GM12801 (cell line): Measurements from ENCODE around the gene HAPLN2.

ENCODE experiments used
- TF ChIP-seq, protein P1 (sequence below): IDR thresholded peaks from one replicate; pipeline ENCODE4 v1.5.1; 2011; ENCODE audit warnings: control low read depth; ENCODE audit not compliant: insufficient read length; ENCODE audit errors: extremely low read depth

The HAPLN2 gene

DNA sequence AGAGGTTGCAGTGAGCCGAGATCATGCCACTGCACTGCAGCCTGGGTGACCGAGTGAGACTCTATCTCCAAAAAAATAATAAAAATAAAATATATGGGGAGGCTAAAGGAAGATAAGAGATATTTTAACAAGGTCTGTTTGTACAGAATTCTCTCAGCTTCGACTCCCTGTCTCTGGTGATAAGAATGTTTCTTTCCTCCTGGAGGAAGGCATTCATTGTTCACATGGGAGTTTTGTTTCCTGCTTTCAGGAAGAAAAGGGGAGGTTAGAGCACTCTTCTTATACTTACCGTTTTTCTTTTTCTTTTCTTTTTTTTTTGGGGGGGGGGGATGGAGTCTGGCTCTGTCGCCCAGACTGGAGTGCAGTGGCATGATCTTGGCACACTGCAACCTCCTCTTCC, 29.7 kb upstream of the HAPLN2 start:
- TF ChIP-seq, protein P1, sequence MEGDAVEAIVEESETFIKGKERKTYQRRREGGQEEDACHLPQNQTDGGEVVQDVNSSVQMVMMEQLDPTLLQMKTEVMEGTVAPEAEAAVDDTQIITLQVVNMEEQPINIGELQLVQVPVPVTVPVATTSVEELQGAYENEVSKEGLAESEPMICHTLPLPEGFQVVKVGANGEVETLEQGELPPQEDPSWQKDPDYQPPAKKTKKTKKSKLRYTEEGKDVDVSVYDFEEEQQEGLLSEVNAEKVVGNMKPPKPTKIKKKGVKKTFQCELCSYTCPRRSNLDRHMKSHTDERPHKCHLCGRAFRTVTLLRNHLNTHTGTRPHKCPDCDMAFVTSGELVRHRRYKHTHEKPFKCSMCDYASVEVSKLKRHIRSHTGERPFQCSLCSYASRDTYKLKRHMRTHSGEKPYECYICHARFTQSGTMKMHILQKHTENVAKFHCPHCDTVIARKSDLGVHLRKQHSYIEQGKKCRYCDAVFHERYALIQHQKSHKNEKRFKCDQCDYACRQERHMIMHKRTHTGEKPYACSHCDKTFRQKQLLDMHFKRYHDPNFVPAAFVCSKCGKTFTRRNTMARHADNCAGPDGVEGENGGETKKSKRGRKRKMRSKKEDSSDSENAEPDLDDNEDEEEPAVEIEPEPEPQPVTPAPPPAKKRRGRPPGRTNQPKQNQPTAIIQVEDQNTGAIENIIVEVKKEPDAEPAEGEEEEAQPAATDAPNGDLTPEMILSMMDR = no peak

DNA sequence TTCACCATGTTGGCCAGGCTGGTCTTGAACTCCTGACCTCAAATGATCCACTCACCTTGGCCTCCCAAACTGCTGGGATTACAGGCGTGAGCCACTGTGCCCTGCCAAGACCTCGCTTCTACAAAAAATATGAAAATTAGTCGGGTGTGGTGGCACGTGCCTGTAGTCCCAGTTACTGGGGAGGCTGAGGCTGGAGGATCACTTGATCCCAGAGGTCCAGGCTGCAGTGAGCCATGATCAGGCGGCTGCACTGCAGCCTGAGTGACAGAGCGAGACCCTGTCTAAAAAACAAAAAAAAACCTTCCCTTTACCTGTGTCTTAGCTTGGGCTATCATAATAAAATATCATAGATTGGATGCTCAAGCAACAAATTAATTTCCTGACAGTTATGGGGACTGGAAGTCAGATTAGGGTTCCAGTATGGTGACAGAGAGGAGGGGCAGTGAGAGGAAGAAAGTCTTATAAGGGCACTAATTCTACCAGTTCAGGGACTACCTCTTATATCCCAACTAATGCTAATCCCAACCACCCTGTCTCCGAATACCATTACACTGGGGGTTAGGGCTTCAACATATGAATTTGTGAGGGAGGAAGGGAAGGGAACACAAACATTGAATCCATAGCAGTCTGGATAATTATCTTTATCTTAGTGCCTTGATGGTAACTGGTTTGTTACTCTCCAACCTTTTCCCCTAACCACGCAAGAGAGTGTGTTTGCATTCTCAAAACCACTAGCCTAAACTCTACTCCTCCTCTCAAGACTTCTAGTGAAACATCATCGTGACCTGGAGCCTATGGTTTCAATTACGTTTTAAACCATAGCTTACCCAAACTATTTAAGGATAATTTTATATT, 28.7 kb upstream of the HAPLN2 start:
- TF ChIP-seq, protein P1 = no peak

DNA sequence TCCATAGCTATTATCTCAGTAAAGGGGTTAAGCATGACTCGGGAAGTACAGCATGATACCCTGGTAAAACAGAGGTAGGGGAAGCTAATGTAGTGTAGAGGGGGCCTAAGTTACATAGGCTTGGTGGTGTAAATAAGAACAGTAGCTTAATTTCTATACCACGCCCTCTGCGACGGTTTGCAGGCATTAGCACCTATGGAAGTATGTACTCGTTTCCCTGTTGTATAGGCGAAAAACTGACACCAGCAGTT, 28.1 kb upstream of the HAPLN2 start:
- TF ChIP-seq, protein P1 = no peak

DNA sequence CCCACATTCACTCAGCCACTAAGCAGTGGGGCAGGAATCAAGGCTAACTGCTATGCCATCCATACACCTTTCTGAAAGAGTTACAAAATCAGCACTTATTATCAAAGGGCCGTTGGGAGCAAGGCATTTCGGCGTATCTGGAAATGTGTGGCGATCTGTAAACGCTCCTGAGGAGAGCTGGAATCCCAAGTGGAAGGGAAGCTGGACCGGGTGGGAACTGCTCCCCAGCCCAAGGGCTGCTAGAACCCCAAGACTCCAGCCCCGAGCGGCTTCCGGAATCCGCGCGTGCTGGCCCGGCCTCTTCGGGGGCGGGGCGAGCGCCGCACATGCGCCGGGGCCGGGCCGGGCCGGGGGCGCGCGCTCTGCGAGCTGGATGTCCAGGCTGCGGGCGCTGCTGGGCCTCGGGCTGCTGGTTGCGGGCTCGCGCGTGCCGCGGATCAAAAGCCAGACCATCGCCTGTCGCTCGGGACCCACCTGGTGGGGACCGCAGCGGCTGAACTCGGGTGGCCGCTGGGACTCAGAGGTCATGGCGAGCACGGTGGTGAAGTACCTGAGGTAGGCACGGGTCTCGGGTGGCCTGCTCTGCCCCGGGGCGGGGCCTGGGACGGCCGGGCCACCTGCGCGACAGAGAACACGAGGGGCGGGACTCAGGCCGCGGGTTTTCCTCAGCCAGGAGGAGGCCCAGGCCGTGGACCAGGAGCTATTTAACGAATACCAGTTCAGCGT, 27.6 kb upstream of the HAPLN2 start, which contains the start of gene NAXE:
TSS of gene NAXE (plus strand) at position 345 of the 726 bp plus-strand sequence. CDS start at position 374, 29 bp downstream.
- TF ChIP-seq, protein P1 = no peak

DNA sequence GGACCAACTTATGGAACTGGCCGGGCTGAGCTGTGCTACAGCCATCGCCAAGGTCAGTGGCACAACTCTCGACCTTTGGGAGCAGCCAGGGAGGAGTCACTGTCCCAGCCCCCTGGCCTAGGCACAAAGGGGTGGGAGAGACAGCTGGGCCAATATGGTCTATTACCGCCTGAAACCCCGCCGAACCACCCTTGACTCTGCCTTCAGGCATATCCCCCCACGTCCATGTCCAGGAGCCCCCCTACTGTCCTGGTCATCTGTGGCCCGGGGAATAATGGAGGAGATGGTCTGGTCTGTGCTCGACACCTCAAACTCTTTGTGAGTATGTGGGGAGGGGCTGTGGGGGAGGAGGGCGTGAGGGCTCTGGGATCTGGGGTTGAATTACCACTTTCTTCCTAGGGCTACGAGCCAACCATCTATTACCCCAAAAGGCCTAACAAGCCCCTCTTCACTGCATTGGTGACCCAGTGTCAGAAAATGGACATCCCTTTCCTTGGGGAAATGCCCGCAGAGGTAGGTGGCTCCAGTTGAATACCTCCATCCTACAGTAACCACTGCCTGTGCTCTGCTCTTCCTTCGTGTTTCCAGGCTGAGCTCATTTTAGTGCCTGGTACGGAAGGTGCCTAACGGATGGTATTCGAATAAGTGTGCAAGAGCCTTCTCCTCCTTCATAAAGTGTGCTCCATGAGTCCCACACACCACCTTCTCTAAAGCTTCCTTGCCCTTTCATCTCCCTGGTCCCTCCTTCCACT, 26.9 kb upstream of the HAPLN2 start:
- TF ChIP-seq, protein P1 = no peak

DNA sequence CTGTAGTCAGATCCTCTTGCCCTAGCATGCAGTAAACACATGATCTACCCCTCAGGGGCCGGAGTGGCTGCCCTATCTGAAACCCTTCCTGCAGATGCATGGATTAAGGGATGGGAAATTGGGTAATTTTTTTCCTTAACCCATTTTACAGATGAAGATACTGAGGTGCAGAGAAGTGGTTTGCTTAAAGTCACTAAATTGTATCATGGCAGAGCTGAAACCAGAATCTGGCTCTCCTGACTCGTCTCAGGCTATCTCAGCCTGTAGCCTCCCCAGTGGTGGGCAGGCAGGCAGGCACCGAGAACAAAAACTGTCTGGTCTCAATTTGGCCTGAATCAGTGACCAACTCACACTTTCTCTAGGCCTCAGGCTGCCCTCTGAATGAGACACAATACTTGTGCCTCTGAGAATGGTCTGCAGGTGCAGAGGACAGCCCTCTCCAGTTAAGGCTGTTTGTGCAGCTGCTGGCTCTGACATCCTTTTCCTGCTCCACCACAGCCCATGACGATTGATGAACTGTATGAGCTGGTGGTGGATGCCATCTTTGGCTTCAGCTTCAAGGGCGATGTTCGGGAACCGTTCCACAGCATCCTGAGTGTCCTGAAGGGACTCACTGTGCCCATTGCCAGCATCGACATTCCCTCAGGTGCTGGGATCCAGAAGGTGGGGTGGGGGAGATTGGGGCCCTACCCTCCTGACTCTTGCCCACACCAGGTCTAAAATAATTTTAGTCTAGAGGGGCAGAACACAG, 26.1 kb upstream of the HAPLN2 start:
- TF ChIP-seq, protein P1 = no peak

DNA sequence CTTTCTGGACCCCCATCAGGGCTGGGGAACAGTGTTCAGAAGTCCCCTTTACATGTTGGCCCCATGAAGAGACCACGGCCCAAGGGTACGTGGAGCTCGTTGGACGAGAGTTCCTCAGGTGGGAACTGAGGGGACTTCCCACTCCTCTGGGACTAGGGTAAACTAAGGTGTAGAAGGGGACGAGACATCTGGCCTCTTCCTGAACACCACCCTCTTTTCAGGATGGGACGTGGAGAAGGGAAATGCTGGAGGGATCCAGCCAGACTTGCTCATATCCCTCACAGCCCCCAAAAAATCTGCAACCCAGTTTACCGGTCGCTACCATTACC, 25.6 kb upstream of the HAPLN2 start:
- TF ChIP-seq, protein P1 = no peak
